Measurements from ENCODE around the gene KIF6.

DNA sequence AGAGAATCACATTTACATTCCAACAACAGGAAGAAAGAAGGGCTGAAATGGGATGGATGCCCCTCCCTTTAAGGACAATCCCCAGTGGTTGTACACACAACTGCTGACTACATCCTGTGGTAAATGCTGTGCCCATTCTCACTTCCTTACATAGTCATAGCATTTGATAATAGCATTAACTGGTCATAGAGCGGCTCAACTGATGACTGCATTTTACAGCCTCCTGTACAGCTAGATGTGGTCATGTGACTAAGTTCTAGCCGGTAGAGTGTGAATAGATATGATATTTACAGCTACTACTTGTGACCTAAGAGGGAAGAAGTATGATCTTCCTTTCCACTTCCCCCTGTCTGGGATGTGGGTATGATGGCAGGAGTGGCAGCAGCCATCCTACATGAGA is 435.7 kb downstream of the KIF6 start:
- no peak for TF ChIP-seq EZH2 (IDR thresholded peaks at IDR 0.05; ENCODE audit: borderline replicate concordance, low read depth, low read length, poor library complexity, severe bottlenecking)
- TF ChIP-seq, protein P1, sequence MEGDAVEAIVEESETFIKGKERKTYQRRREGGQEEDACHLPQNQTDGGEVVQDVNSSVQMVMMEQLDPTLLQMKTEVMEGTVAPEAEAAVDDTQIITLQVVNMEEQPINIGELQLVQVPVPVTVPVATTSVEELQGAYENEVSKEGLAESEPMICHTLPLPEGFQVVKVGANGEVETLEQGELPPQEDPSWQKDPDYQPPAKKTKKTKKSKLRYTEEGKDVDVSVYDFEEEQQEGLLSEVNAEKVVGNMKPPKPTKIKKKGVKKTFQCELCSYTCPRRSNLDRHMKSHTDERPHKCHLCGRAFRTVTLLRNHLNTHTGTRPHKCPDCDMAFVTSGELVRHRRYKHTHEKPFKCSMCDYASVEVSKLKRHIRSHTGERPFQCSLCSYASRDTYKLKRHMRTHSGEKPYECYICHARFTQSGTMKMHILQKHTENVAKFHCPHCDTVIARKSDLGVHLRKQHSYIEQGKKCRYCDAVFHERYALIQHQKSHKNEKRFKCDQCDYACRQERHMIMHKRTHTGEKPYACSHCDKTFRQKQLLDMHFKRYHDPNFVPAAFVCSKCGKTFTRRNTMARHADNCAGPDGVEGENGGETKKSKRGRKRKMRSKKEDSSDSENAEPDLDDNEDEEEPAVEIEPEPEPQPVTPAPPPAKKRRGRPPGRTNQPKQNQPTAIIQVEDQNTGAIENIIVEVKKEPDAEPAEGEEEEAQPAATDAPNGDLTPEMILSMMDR (conservative IDR thresholded peaks at IDR 0.05; ENCODE audit: low read depth, low read length), result no peak
